ENCODE measurements around the gene TUBA4B. TPM values are rescaled to one million over a fixed set of nuclear protein-coding genes. Genes with fewer than 3 reads are reported as not detected.

The TUBA4B gene
- total RNA-seq, 2 donors from 2014 or later, result not detected

DNA sequence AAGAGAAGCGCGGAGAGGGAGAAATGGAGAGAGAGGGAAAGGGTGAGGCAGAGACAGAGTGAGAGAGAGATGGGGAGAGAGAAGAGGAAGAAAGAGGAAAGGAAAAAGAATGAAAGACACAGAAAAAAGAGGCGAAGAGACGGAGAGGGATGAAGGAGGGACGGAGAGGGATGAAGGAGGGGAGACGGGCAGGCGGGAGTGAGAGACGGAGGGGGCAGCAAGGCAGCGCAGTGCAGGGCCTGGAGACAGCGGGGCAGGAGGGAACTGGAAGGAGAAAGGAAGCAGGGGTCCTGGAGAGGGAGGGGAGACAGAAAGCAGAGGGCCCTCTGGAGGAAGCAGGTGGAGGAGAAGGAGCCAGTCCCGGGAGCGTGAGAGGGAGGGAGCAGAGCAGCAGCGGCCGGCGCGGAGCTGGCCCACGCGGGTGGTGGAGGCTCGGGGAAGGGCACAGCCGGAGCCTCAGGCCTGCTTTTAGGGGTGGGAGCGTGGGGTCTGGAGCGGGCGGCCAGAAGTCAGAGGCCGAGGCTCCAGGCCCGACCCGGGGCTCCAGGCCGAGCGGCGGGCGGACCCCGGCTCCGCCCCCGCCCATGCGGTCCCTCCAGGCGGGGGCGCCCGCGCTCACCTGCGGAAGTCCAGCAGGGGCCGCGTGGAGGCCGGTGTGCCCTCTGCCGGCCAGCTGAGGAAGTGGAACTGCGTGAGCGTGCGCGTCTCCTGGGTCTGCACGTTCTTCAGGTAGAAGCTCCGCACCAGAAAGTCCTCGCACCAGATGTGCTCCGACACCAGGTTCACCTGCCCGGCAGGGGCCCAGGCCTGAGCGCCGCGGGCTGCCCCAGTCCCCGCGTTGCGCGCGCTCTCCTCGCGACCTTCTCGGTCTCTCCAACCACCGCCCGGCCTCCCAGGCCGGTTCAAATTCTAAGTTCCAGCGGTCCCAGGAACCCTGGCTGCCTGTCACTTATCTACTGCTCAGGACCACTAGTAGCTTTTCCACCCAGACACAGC, 41.6 kb downstream of the TUBA4B start:
- 11 to 30% methylated on average over 23 to 67 of the region's 67 CpGs for WGBS, 2 donors
- intact Hi-C loops (cut with DNase I), result no loop called here

DNA sequence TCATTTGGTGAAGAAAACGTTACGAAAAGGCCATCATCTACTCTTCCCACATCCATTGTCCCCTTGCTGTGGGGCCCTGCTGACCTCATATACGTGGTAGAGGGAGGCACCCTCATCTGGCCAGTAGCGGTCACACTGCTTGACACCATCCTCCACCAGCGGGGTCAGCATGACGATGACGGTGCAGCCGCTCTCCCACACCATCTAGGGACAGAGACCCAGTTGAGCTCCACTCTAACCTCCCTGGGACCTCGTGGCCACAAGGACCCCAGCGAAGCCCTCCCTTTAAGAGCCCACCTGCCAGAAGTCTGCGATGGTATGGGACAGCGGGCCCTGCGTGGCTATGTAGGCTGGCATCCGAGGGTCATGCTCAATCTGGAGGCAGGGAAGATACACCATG, 43.1 kb downstream of the TUBA4B start:
- Histone ChIP-seq H3K27me3 (no peaks in the 10 kb centered on the region), H3K36me3 (replicated peaks in 1 of 2; ENCODE audit: insufficient read depth in 1 of 2, low read depth in 2 of 2) (no peaks in the 10 kb centered on the region), H3K27ac (no peak overlapping the region), H3K4me3 (no peak overlapping the region), H3K9me3 (no peaks in the 10 kb centered on the region), H3K4me1 (peaks cover 17% of the 10 kb centered on the region)
- no peak for ATAC-seq
- intact Hi-C loops (cut with DNase I), result no loop called here
- no peak for DNase-seq
- TF ChIP-seq, protein P1, sequence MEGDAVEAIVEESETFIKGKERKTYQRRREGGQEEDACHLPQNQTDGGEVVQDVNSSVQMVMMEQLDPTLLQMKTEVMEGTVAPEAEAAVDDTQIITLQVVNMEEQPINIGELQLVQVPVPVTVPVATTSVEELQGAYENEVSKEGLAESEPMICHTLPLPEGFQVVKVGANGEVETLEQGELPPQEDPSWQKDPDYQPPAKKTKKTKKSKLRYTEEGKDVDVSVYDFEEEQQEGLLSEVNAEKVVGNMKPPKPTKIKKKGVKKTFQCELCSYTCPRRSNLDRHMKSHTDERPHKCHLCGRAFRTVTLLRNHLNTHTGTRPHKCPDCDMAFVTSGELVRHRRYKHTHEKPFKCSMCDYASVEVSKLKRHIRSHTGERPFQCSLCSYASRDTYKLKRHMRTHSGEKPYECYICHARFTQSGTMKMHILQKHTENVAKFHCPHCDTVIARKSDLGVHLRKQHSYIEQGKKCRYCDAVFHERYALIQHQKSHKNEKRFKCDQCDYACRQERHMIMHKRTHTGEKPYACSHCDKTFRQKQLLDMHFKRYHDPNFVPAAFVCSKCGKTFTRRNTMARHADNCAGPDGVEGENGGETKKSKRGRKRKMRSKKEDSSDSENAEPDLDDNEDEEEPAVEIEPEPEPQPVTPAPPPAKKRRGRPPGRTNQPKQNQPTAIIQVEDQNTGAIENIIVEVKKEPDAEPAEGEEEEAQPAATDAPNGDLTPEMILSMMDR (IDR thresholded peaks at IDR 0.05), result no peak
- TF ChIP-seq POLR2A (IDR thresholded peaks at IDR 0.05), result no peak
- 75 to 79% methylated on average over 9 to 14 of the region's 14 CpGs for WGBS, 2 donors

More for the DNA sequence above, 41.6 kb downstream of the TUBA4B start:
- peak; percentile 32 to 64 (median 62) for TF ChIP-seq POLR2A (IDR thresholded peaks at IDR 0.05)
- TF ChIP-seq, protein P1 (IDR thresholded peaks at IDR 0.05), result peak; percentile 94 to 100 (median 99)
- Histone ChIP-seq H3K4me3 (peak overlapping the region in 1 of 2 donors; percentile 35), H3K36me3 (replicated peaks in 1 of 2; ENCODE audit: insufficient read depth in 1 of 2, low read depth in 2 of 2) (no peaks in the 10 kb centered on the region), H3K9me3 (no peaks in the 10 kb centered on the region), H3K4me1 (peaks cover 17% of the 10 kb centered on the region), H3K27me3 (no peaks in the 10 kb centered on the region), H3K27ac (peak overlapping the region; percentile 4 to 78 (median 76))
- ATAC-seq (peak; percentile 96), DNase-seq (peak; percentile 89 to 92 (median 91))

DNA sequence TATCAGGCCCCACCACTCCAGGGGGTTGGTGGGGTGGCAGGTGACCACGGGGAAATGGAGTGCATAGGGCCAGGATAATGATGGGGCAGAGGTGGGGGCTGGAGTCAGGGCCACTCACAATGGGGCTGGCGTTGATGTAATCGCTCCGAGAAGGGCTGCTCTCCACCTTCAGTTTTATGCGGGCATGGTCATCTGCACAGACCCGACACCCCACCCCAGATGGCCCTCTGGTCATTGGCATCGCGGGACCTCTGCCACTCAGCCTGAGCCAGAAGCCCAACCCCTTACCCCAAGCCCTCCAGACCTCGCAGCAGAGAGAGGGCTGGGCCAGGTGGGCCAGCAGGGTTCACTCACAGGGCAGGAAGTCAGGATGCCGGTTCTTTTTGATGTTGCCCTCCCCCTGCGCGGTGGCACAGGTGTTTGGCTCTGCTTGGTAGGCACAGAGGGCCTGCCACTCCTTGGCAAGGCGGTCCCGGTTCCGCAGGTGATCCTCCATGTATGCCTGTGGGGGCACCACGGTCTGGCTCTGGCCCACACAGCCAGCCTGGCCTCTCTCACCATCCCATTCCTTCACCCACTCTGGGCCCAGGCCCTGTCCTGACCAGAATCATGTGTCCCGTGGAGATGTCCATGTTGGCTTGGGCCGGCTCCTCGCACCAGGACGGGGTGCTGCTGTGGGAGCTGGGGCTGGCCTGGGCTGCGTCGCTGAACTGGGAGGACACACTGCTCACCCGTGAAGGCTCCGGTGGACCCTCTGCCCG, 43.8 kb downstream of the TUBA4B start:
- ATAC-seq (no peak), DNase-seq (no peak)
- Histone ChIP-seq H3K4me3 (no peak overlapping the region), H3K27me3 (no peaks in the 10 kb centered on the region), H3K4me1 (peaks cover 17% of the 10 kb centered on the region), H3K36me3 (replicated peaks in 1 of 2; ENCODE audit: insufficient read depth in 1 of 2, low read depth in 2 of 2) (no peaks in the 10 kb centered on the region), H3K27ac (no peak overlapping the region), H3K9me3 (no peaks in the 10 kb centered on the region)
- no peak for TF ChIP-seq POLR2A (IDR thresholded peaks at IDR 0.05)
- TF ChIP-seq, protein P1 (IDR thresholded peaks at IDR 0.05), result no peak
- WGBS, 2 donors, result 72 to 78% methylated on average over 5 to 23 of the region's 25 CpGs
- intact Hi-C loops (cut with DNase I), result no loop called here

DNA sequence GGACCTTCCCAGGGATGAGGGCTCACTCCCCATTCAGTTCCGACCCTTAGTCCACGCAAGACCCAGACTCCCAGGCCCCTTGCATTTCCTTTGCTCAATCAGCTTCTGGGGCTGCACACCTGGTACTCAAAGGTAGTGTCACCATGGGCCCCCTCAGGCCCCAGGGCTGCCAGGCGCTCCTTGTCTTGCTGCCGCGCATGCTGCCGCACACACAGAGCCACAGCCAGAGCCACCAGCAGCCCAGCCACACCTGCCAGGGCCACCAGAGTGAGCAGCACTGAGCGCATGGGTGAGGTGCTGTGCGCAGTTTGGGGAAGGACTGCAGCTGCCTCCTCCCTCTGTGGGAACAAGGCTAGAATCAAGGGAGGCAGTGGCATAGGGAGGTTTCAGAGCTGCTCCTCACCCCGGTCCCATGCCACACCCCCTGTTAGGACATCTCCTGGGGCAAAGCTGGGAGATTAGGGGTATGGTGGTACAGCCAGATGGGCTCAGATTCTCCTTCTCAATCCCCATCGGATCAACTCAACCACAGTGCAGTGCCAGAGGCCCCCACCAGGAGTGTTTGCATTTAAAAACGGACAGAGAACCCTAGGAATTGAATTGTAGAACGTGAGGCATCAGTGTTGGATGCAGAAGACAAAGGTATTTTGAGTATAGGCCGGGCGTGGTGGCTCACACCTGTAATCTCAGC, 44.9 kb downstream of the TUBA4B start:
- Histone ChIP-seq H3K27me3 (no peaks in the 10 kb centered on the region), H3K4me1 (peaks cover 17% of the 10 kb centered on the region), H3K4me3 (no peak overlapping the region), H3K9me3 (no peaks in the 10 kb centered on the region), H3K27ac (no peak overlapping the region), H3K36me3 (replicated peaks in 1 of 2; ENCODE audit: insufficient read depth in 1 of 2, low read depth in 2 of 2) (no peaks in the 10 kb centered on the region)
- TF ChIP-seq, protein P1 (IDR thresholded peaks at IDR 0.05), result no peak
- no peak for TF ChIP-seq POLR2A (IDR thresholded peaks at IDR 0.05)
- intact Hi-C loops (cut with DNase I), result no loop called here
- ATAC-seq (no peak), DNase-seq (no peak)
- WGBS, 2 donors, result 64 to 66% methylated on average over 8 to 14 of the region's 14 CpGs

Data from body of pancreas (tissue), 4 donors.